HL-60 (cell line): ENCODE results near the gene AFAP1L1.

Experiments used
- DNase-seq, 2 experiments: peaks; one replicate each; pipeline ENCODE4 v3.0.0-alpha.2; 2010 to 2020; ENCODE audit warnings: low read depth in 1 of 2, low spot score in 1 of 2
- H3K27ac ChIP-seq: fragments of 250-450 bp; sonication (Bioruptor Pico); replicated peaks from 2 replicates; pipeline ENCODE4 v1.5.1; 2020; ENCODE audit warnings: mild to moderate bottlenecking, moderate library complexity
- H3K27me3 ChIP-seq: fragments of 250-450 bp; sonication (Bioruptor Pico); 2 replicates; pipeline ENCODE4 v1.5.1; 2021; ENCODE audit warnings: mild to moderate bottlenecking, moderate library complexity; ENCODE audit not compliant: insufficient read depth, poor library complexity, severe bottlenecking
- H3K4me3 ChIP-seq: replicated peaks from 2 replicates; pipeline ENCODE4 v1.5.1; 2011; ENCODE audit warnings: mild to moderate bottlenecking, control low read depth, low read length; ENCODE audit not compliant: insufficient read depth
- GABPA ChIP-seq: IDR thresholded peaks from 2 replicates; pipeline ENCODE4 v1.6.1; 2012; ENCODE audit warnings: low read depth
- POLR2AphosphoS5 ChIP-seq: IDR thresholded peaks from 2 replicates; pipeline ENCODE4 v1.6.1; 2012; ENCODE audit warnings: low read depth
- SPI1 ChIP-seq: IDR thresholded peaks from 2 replicates; pipeline ENCODE4 v1.6.1; 2012; ENCODE audit warnings: low read depth, mild to moderate bottlenecking, borderline replicate concordance
- TF ChIP-seq, protein P1 (sequence below): IDR thresholded peaks from one replicate; pipeline ENCODE4 v1.5.1; 2011; ENCODE audit warnings: low read length, control low read depth, inconsistent platforms; ENCODE audit not compliant: insufficient read depth
- TF ChIP-seq, protein P2 (sequence below): IDR thresholded peaks from 2 replicates; pipeline ENCODE4 v1.6.1; 2012; ENCODE audit warnings: low read depth; ENCODE audit not compliant: insufficient replicate concordance

Gene AFAP1L1

DNA sequence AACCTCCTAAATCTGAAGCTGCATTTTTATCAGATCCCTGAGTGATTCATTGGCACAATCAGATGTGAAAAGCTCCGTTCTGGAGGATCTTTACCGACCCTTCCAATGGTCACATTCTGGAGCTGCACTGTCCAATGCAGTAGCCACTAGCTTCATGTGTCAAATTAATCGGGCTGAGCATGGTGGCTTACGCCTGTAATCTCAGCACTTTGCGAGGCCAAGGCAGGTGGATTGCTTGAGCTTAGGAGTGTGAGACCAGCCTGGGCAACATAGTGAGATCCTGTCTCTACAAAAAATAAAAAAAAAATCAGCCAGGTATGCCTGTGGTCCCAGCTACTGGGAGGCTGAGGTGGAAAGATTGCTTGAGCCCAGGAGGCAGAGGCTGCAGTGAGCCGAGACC is 103.8 kb downstream of the AFAP1L1 start:
- TF ChIP-seq, protein P1, sequence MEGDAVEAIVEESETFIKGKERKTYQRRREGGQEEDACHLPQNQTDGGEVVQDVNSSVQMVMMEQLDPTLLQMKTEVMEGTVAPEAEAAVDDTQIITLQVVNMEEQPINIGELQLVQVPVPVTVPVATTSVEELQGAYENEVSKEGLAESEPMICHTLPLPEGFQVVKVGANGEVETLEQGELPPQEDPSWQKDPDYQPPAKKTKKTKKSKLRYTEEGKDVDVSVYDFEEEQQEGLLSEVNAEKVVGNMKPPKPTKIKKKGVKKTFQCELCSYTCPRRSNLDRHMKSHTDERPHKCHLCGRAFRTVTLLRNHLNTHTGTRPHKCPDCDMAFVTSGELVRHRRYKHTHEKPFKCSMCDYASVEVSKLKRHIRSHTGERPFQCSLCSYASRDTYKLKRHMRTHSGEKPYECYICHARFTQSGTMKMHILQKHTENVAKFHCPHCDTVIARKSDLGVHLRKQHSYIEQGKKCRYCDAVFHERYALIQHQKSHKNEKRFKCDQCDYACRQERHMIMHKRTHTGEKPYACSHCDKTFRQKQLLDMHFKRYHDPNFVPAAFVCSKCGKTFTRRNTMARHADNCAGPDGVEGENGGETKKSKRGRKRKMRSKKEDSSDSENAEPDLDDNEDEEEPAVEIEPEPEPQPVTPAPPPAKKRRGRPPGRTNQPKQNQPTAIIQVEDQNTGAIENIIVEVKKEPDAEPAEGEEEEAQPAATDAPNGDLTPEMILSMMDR, result no peak
- no peak for TF ChIP-seq SPI1
- TF ChIP-seq, protein P2, sequence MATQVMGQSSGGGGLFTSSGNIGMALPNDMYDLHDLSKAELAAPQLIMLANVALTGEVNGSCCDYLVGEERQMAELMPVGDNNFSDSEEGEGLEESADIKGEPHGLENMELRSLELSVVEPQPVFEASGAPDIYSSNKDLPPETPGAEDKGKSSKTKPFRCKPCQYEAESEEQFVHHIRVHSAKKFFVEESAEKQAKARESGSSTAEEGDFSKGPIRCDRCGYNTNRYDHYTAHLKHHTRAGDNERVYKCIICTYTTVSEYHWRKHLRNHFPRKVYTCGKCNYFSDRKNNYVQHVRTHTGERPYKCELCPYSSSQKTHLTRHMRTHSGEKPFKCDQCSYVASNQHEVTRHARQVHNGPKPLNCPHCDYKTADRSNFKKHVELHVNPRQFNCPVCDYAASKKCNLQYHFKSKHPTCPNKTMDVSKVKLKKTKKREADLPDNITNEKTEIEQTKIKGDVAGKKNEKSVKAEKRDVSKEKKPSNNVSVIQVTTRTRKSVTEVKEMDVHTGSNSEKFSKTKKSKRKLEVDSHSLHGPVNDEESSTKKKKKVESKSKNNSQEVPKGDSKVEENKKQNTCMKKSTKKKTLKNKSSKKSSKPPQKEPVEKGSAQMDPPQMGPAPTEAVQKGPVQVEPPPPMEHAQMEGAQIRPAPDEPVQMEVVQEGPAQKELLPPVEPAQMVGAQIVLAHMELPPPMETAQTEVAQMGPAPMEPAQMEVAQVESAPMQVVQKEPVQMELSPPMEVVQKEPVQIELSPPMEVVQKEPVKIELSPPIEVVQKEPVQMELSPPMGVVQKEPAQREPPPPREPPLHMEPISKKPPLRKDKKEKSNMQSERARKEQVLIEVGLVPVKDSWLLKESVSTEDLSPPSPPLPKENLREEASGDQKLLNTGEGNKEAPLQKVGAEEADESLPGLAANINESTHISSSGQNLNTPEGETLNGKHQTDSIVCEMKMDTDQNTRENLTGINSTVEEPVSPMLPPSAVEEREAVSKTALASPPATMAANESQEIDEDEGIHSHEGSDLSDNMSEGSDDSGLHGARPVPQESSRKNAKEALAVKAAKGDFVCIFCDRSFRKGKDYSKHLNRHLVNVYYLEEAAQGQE, result no peak
- TF ChIP-seq POLR2AphosphoS5, result no peak
- no peak for TF ChIP-seq GABPA
- no peak for DNase-seq

DNA sequence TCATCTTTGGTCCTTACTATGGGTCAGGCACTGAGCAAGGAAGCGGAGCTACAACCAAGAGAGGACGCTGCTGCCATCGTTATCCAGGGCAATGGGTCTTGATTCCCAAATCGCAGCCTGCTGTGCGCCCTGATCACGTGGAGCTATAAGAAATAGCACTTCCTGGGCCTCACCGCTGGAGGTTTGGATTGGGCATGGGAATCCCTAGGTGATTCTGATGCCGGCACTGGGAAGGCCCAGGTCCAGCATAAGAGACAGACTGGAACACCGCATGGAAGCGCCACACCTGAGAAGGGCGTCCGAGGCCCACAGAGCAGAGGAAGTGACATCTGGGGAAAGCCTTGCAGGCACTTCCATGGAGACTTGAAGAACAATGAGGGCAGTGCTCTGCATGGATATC is 104.4 kb downstream of the AFAP1L1 start:
- H3K27ac ChIP-seq, result no peak overlapping the region
- no peak for DNase-seq
- H3K4me3 ChIP-seq, result no peak overlapping the region
- TF ChIP-seq POLR2AphosphoS5 (no peak), GABPA (no peak), SPI1 (no peak)
- TF ChIP-seq, protein P2, result no peak
- TF ChIP-seq, protein P1, result no peak
- no peaks in the 10 kb centered on the region for H3K27me3 ChIP-seq

More for the DNA sequence above, 103.8 kb downstream of the AFAP1L1 start:
- no peaks in the 10 kb centered on the region for H3K27me3 ChIP-seq
- no peak overlapping the region for H3K4me3 ChIP-seq
- no peak overlapping the region for H3K27ac ChIP-seq

DNA sequence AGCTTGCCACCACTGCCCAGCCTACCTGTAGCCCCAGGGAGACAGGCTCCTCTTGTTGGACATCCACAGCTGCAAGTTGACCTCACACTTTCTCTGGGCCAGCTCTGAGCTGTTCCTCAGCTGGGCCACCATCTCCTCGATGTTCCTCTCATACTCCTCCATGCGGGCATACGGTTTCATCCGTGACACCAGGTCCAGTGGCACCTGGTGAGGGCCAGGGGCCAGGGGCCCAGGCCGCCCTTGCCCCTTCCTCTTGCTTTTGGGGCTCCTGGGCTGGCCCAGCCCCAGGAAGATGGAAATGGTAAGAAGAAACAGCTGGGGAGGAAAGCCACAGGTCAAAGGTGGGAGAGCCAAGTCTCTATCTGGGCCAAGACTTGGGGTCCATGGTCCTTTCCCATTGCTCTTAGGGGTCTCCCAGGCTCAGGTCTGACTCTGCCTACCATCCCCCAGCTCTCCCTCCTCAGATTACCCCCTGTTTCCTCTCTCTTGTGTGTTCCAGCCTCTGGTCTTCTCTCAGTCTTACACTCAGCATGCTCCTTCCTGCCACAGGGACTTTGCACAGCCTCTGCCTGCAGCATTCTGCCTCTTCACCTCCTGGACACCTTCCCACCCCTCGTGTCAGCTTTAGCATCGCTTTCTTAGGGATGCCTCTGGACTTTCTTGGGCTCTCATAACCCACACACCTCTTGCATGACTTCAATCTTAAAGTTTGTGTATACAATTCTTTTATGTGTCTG is 105.2 kb downstream of the AFAP1L1 start:
- no peak overlapping the region for H3K4me3 ChIP-seq
- TF ChIP-seq, protein P2, result no peak
- no peak for TF ChIP-seq GABPA
- no peak for TF ChIP-seq POLR2AphosphoS5
- TF ChIP-seq, protein P1, result no peak
- TF ChIP-seq SPI1, result no peak
- H3K27me3 ChIP-seq, result no peaks in the 10 kb centered on the region
- no peak for DNase-seq
- no peak overlapping the region for H3K27ac ChIP-seq
